MCF 10A (cell line): Measurements from ENCODE around the gene AFAP1L1. TPM values are rescaled to one million over a fixed set of nuclear protein-coding genes. Genes with fewer than 3 reads are reported as not detected.

ENCODE experiments used
- BruUV-seq: library from RNA; stranded (reverse); fragments of 400-500 nt; replicated peaks from 2 replicates; lab custom pipeline; 2021; lab: Mats Ljungman, UMichigan
- CTCF ChIA-PET: fragments of 300-600 bp; sonication (Branson Sonifier 250); formaldehyde crosslinking; extraction: SDS; loops from one replicate; lab custom pipeline; 2021; ENCODE audit warnings: antibody characterized with exemption, inconsistent platforms; lab: Yijun Ruan, JAX
- POLR2A ChIA-PET: fragments of 300-600, 350-650 bp; sonication (Branson Sonifier 250); formaldehyde crosslinking; extraction: SDS; loops from one replicate; lab custom pipeline; 2020; ENCODE audit warnings: antibody characterized with exemption, inconsistent platforms; lab: Yijun Ruan, JAX
- DNase-seq: peaks from one replicate; pipeline ENCODE4 v3.0.0-alpha.2; 2018; ENCODE audit not compliant: unreplicated experiment
- H3K27ac Mint-ChIP-seq: one replicate; pipeline ENCODE4 v1.8.0; 2022; ENCODE audit warnings: mild to moderate bottlenecking, low read depth, mixed read lengths; ENCODE audit not compliant: unreplicated experiment
- H3K27me3 Mint-ChIP-seq: one replicate; pipeline ENCODE4 v1.8.0; 2022; ENCODE audit warnings: mixed read lengths; ENCODE audit not compliant: insufficient read depth, unreplicated experiment
- H3K36me3 Mint-ChIP-seq: one replicate; pipeline ENCODE4 v1.8.0; 2022; ENCODE audit warnings: mild to moderate bottlenecking, moderate library complexity, mixed read lengths; ENCODE audit not compliant: insufficient read depth, unreplicated experiment
- H3K4me1 Mint-ChIP-seq: one replicate; pipeline ENCODE4 v1.8.0; 2022; ENCODE audit warnings: mixed read lengths; ENCODE audit not compliant: insufficient read depth, unreplicated experiment
- H3K4me3 Mint-ChIP-seq: one replicate; pipeline ENCODE4 v1.8.0; 2022; ENCODE audit warnings: mild to moderate bottlenecking, moderate library complexity, mixed read lengths; ENCODE audit not compliant: unreplicated experiment
- H3K9me3 Mint-ChIP-seq: one replicate; pipeline ENCODE4 v1.8.0; 2022; ENCODE audit warnings: mixed read lengths; ENCODE audit not compliant: unreplicated experiment
- intact Hi-C: fragments of 100-400 bp; cut with micrococcal nuclease; formaldehyde crosslinking; loops from 2 replicates; pipeline ENCODE4 v1.14.1; 2022
- total RNA-seq: library from RNA; stranded (reverse); gene quantifications from 2 replicates; pipeline ENCODE4 v1.2.3, GENCODE V29; 2022
- TF ChIP-seq, protein P1 (sequence below): fragments of 200-600 bp; IDR thresholded peaks from one replicate; pipeline ENCODE4 v1.8.0; 2022; ENCODE audit warnings: antibody characterized with exemption, mild to moderate bottlenecking; ENCODE audit not compliant: unreplicated experiment

AFAP1L1 gene
- total RNA-seq, 1 experiment from 2014 or later, result 4.8 TPM

DNA sequence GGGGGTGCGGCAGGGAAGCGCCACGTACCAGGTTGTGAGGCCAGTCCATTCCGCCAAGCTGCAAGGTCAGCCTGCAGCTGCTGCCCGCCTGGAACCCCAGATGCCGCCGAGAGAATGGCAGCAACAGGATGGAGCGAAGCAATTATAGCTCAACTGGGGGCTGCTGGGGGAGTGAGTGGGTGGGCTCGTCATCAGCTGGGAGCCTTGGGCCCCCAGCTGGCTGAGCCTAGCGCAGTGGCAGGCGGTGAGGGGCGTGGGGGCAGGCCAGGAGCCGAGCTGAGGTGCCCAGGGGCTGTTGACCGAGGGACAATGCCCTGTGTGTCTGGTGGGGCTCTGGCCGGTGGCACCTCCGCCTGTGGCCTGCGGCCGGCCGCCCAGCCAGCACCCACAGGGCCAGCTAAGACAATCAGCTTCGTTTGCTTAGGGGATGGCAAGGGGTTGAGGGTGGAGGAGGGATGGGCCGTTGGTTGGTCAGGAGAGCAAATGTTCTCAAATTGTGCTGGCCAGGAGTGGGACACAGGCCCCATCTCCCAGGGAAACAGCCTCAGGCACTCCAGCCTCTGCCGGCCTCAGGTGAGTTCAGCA is 107.6 kb downstream of the AFAP1L1 start, which contains the start of gene IL17B:
Gene IL17B (minus strand): TSS at position 116 of the 585 bp plus-strand sequence. CDS start 67 bp downstream, at position 49.
- peaks cover 5% of the 10 kb centered on the region for H3K36me3 Mint-ChIP-seq
- TF ChIP-seq, protein P1, sequence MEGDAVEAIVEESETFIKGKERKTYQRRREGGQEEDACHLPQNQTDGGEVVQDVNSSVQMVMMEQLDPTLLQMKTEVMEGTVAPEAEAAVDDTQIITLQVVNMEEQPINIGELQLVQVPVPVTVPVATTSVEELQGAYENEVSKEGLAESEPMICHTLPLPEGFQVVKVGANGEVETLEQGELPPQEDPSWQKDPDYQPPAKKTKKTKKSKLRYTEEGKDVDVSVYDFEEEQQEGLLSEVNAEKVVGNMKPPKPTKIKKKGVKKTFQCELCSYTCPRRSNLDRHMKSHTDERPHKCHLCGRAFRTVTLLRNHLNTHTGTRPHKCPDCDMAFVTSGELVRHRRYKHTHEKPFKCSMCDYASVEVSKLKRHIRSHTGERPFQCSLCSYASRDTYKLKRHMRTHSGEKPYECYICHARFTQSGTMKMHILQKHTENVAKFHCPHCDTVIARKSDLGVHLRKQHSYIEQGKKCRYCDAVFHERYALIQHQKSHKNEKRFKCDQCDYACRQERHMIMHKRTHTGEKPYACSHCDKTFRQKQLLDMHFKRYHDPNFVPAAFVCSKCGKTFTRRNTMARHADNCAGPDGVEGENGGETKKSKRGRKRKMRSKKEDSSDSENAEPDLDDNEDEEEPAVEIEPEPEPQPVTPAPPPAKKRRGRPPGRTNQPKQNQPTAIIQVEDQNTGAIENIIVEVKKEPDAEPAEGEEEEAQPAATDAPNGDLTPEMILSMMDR, result no peak
- POLR2A ChIA-PET, result interaction anchor here (1.2 kb wide), 1 partner anchor 183 kb away, joined by 8 read pairs; no protein-coding TSS in a partner anchor
- H3K4me3 Mint-ChIP-seq, result no peak within 1 kb of the TSS
- no peak within 1 kb of the TSS for H3K27ac Mint-ChIP-seq
- intact Hi-C loops, result no loop called here
- no TSS peak for BruUV-seq
- H3K27me3 Mint-ChIP-seq, result no peaks in the 10 kb centered on the region
- H3K9me3 Mint-ChIP-seq, result no peaks in the 10 kb centered on the region
- H3K4me1 Mint-ChIP-seq, result no peaks in the 10 kb centered on the region
- CTCF ChIA-PET, result interaction anchor here (0.6 to 46.8 kb wide), 15 partner anchors 7 to 245 kb away, joined by 3 to 1231 read pairs (median 6); no protein-coding TSS in a partner anchor
- no peak for DNase-seq

DNA sequence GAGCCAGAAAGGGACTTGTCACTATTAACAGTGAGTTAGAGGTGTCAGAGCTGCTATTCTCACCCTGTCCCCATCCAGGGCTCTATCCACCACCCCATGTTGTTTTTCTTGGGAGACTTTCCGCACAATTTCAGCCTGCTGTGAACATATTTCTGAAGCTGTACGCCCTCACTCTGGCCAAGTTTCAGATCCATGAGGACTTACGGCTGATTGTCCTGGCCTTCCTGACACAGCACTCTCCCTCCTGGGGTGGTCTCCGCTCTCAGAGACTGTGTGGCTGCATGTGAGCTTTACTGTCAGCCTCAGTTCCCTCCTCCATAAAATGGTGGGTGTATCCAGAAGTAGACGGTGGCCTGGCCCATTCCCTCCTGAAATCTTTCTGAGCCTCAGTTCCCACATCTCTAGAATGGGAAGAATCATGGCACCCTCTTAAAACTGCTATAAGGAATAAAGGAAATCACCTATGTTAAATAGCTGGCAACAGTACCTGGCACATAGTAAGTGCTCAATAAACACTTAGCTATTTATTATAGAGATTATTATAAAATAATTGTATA is 108.2 kb downstream of the AFAP1L1 start:
- TF ChIP-seq, protein P1, result no peak
- no peaks in the 10 kb centered on the region for H3K4me1 Mint-ChIP-seq
- no peaks in the 10 kb centered on the region for H3K9me3 Mint-ChIP-seq
- DNase-seq, result no peak
- H3K36me3 Mint-ChIP-seq, result peaks cover 5% of the 10 kb centered on the region
- H3K27ac Mint-ChIP-seq, result no peak overlapping the region
- CTCF ChIA-PET, result interaction anchor here (0.5 to 46.8 kb wide), 21 partner anchors 8 to 728 kb away, joined by 3 to 1231 read pairs (median 5); partner anchors contain the start of genes CSNK1A1 and PCYOX1L
- no peak overlapping the region for H3K4me3 Mint-ChIP-seq
- BruUV-seq, result no TSS peak
- no peaks in the 10 kb centered on the region for H3K27me3 Mint-ChIP-seq
- POLR2A ChIA-PET, result interaction anchor here (0.8 to 1.2 kb wide), 2 partner anchors 182 to 185 kb away, joined by 3 to 8 read pairs; no protein-coding TSS in a partner anchor
- intact Hi-C loops, result loop anchor here (5.0 kb wide), 1 partner anchor 447 kb away; no protein-coding TSS in a partner anchor

DNA sequence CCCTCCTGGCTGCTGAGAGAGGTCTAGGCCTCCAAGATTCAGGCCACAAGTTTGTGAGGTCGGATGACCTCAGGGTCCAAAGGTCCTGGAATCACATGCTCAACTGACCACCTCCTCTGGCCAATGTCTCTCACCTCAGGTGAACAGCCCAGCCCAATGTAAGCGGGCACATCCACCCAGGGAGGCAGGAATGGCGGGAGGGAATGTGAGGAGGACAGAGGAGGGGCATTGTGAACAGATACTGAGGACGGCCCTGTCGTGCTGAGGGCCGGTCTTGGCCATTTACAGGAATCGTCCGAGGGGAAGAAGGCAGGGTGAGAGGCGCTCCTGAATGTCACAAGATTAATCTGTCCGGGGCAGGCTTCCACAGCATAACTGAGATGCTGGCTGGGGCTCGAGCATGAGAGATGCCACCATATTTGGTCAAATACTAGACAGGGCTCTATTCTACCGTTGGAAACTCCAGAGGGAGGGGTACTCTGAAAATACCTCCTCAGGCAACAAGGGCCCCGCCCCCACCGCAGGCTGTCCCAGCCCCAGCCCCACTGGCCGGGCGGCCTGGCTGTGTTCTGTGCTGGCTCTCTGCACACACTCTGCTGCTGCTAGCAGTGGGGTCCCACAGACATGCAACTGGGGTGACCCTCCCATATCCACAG is 108.9 kb downstream of the AFAP1L1 start:
- H3K27me3 Mint-ChIP-seq, result no peaks in the 10 kb centered on the region
- TF ChIP-seq, protein P1, result no peak
- no TSS peak for BruUV-seq
- H3K27ac Mint-ChIP-seq, result no peak overlapping the region
- H3K4me1 Mint-ChIP-seq, result no peaks in the 10 kb centered on the region
- no peak for DNase-seq
- H3K9me3 Mint-ChIP-seq, result no peaks in the 10 kb centered on the region
- H3K36me3 Mint-ChIP-seq, result peaks cover 5% of the 10 kb centered on the region
- H3K4me3 Mint-ChIP-seq, result no peak overlapping the region
- intact Hi-C loops, result loop anchor here (5.0 kb wide), 1 partner anchor 447 kb away; no protein-coding TSS in a partner anchor
- ChIA-PET CTCF (interaction anchor here (0.5 to 46.8 kb wide), 51 partner anchors 9 to 727 kb away, joined by 3 to 1231 read pairs (median 5); partner anchors contain the start of genes CSNK1A1, GRPEL2 and PCYOX1L), POLR2A (interaction anchor here (0.8 to 2.2 kb wide), 3 partner anchors 182 to 185 kb away, joined by 3 to 12 read pairs (median 8); no protein-coding TSS in a partner anchor)
